Measurements from ENCODE around the gene CILP. TPM values are rescaled to one million over a fixed set of nuclear protein-coding genes. Genes with fewer than 3 reads are reported as not detected.

CILP gene
- total RNA-seq, 1 experiment from 2014 or later, result 0.04 TPM

- Mint-ChIP-seq H3K4me1 (no peaks in the 10 kb centered on the region; a peak in 1 of 4 replicates), H3K27me3 (ENCODE audit: low read depth) (no peaks in the 10 kb centered on the region), H3K27ac (no peak overlapping the region), H3K4me3 (no peak overlapping the region), H3K36me3 (ENCODE audit: insufficient read depth in 1 of 3, low read depth in 3 of 3) (peaks cover 16 to 66% (median 53%) of the 10 kb centered on the region in 3 experiments; a peak in 6 of 7 replicates), H3K9me3 (no peaks in the 10 kb centered on the region)
- Histone ChIP-seq H2BK15ac (ENCODE audit: low read depth, low read length) (no peak overlapping the region), H2BK20ac (ENCODE audit: low read depth, low read length, poor library complexity, severe bottlenecking) (no peak overlapping the region), H3K4me2 (ENCODE audit: insufficient read depth, insufficient read length, low read length) (no peak overlapping the region), H3K4ac (ENCODE audit: low read depth, low read length) (no peak overlapping the region), H3K27me3 (ENCODE audit: insufficient read depth, low read length) (no peaks in the 10 kb centered on the region), H4K91ac (ENCODE audit: insufficient read length, low read depth, low read length) (no peak overlapping the region), H3K4me1 (ENCODE audit: insufficient read depth, low read length) (no peaks in the 10 kb centered on the region), H4K20me1 (ENCODE audit: control insufficient read depth, insufficient read depth, insufficient read length) (no peaks in the 10 kb centered on the region), H4K8ac (replicated peaks; ENCODE audit: insufficient read length, low read depth, low read length) (no peak overlapping the region), H3K23ac (ENCODE audit: insufficient read length, low read depth, low read length) (no peak overlapping the region), H3K56ac (ENCODE audit: insufficient read length, low read depth, low read length) (no peak overlapping the region), H3K23me2 (ENCODE audit: insufficient read length, low read depth, low read length, poor library complexity, severe bottlenecking) (no peaks in the 10 kb centered on the region), H3K9ac (ENCODE audit: extremely low read depth, insufficient read length, low read length) (no peak overlapping the region), H2BK5ac (ENCODE audit: insufficient read length, low read length) (no peak overlapping the region), H3K79me1 (ENCODE audit: insufficient read depth, low read depth, low read length, poor library complexity, severe bottlenecking) (peaks cover 5% of the 10 kb centered on the region), H3K79me2 (ENCODE audit: insufficient read depth, low read length) (no peaks in the 10 kb centered on the region), H3K9me3 (ENCODE audit: control insufficient read depth, low read depth, low read length) (no peaks in the 10 kb centered on the region), H4K5ac (ENCODE audit: insufficient read length, low read depth, low read length) (no peak overlapping the region), H2AK5ac (ENCODE audit: insufficient read length, low read length) (no peak overlapping the region), H3K27ac (ENCODE audit: insufficient read length, low read depth, low read length) (no peak overlapping the region), H2AFZ (ENCODE audit: low read length) (no peak overlapping the region), H3K14ac (ENCODE audit: insufficient read depth, low read length) (no peak overlapping the region), H3T11ph (ENCODE audit: low read length) (no peak overlapping the region), H2BK12ac (ENCODE audit: insufficient read length, low read depth, low read length) (no peak overlapping the region), H3K18ac (ENCODE audit: insufficient read length, low read depth, low read length) (no peak overlapping the region), H2BK120ac (ENCODE audit: low read depth, low read length, poor library complexity, severe bottlenecking) (no peak overlapping the region)
- WGBS (ENCODE audit: extremely low coverage, insufficient read length, low lambda C conversion rate), result no CpG with 5 or more reads among the region's 5 CpGs
- TF ChIP-seq, protein P1, sequence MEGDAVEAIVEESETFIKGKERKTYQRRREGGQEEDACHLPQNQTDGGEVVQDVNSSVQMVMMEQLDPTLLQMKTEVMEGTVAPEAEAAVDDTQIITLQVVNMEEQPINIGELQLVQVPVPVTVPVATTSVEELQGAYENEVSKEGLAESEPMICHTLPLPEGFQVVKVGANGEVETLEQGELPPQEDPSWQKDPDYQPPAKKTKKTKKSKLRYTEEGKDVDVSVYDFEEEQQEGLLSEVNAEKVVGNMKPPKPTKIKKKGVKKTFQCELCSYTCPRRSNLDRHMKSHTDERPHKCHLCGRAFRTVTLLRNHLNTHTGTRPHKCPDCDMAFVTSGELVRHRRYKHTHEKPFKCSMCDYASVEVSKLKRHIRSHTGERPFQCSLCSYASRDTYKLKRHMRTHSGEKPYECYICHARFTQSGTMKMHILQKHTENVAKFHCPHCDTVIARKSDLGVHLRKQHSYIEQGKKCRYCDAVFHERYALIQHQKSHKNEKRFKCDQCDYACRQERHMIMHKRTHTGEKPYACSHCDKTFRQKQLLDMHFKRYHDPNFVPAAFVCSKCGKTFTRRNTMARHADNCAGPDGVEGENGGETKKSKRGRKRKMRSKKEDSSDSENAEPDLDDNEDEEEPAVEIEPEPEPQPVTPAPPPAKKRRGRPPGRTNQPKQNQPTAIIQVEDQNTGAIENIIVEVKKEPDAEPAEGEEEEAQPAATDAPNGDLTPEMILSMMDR (conservative IDR thresholded peaks at IDR 0.05), result no peak
- DNase-seq, result no peak
Measured at GRCh38 chr15:65175511-65175910, 35.8 kb downstream of the CILP start.

Measured in H9 (cell line).